ENCODE results near the gene GPRC5A. TPM values are rescaled to one million over a fixed set of nuclear protein-coding genes. Genes with fewer than 3 reads are reported as not detected.

GPRC5A gene
- total and polyA plus RNA-seq, 2 donors (not counting 1 experiment from before 2014, with no cell fraction given), result not detected

GRCh38 chr12:12924169-12924568 lies 32.8 kb downstream of the GPRC5A start:
- Mint-ChIP-seq H3K27me3 (peaks cover 17% of the 10 kb centered on the region), H3K27ac (no peak overlapping the region), H3K4me1 (no peaks in the 10 kb centered on the region), H3K9me3 (ENCODE audit: insufficient read depth) (no peaks in the 10 kb centered on the region), H3K4me3 (no peak overlapping the region)
- DNase-seq (no peak), ATAC-seq (ENCODE audit: low read depth) (no peak)
- H3K9ac ChIP-seq (ENCODE audit: low read length), result no peak overlapping the region
- H3K27ac ChIP-seq (ENCODE audit: low read length in 2 of 2), result no peak overlapping the region
- WGBS (ENCODE audit: insufficient coverage), result no CpG with 5 or more reads among the region's 4 CpGs
- no peaks in the 10 kb centered on the region for H3K36me3 ChIP-seq (replicated peaks in 1 of 2; ENCODE audit: control extremely low read depth in 1 of 2, control insufficient read depth in 1 of 2, extremely low read depth in 1 of 2, insufficient read depth in 2 of 2, low read length in 1 of 2)
- CTCF ChIA-PET, result no interaction called here
- H4K20me1 ChIP-seq (ENCODE audit: control insufficient read depth, insufficient read depth, low read length, poor library complexity, severe bottlenecking), result no peaks in the 10 kb centered on the region
- H3K79me2 ChIP-seq (ENCODE audit: control insufficient read depth, insufficient read depth, low read length), result no peaks in the 10 kb centered on the region
- H3K27me3 ChIP-seq (replicated peaks in 1 of 4; ENCODE audit: control extremely low read depth in 1 of 4, control insufficient read depth in 3 of 4, insufficient read depth in 4 of 4, low read length in 3 of 4), result no peaks in the 10 kb centered on the region
- intact Hi-C loops (cut with micrococcal nuclease), result no loop called here
- POLR2A ChIA-PET, result no interaction called here
- H3K4me2 ChIP-seq (replicated peaks; ENCODE audit: low read depth, low read length, poor library complexity, severe bottlenecking), result no peak overlapping the region
- TF ChIP-seq CTCF (IDR thresholded peaks at IDR 0.05) (no peak), EZH2 (IDR thresholded peaks at IDR 0.05; ENCODE audit: borderline replicate concordance, insufficient read depth, low read depth, low read length, poor library complexity, severe bottlenecking) (no peak)
- H3K4me3 ChIP-seq (ENCODE audit: control extremely low read depth in 1 of 5, extremely low read depth in 1 of 5, insufficient read depth in 1 of 5, low read depth in 2 of 5, low read length in 4 of 5), result no peak overlapping the region
- no peaks in the 10 kb centered on the region for H3K4me1 ChIP-seq (ENCODE audit: control insufficient read depth in 2 of 2, insufficient read depth in 2 of 2, low read length in 2 of 2)
- H3K9me3 ChIP-seq (ENCODE audit: control extremely low read depth in 1 of 3, control insufficient read depth in 2 of 3, insufficient read depth in 1 of 3, low read length in 2 of 3), result peaks cover 0 to 4% (median 0%) of the 10 kb centered on the region in 3 donors
- H2AFZ ChIP-seq (ENCODE audit: insufficient read depth, low read depth, low read length, poor library complexity, severe bottlenecking), result no peak overlapping the region

- POLR2A ChIA-PET, result no interaction called here
- WGBS (ENCODE audit: insufficient coverage), result no CpG with 5 or more reads among the region's 1 CpG
- CTCF ChIA-PET, result interaction anchor here (1.2 kb wide), 1 partner anchor 9 kb away, joined by 3 read pairs; no protein-coding TSS in a partner anchor
Observed at GRCh38 chr12:12925388-12925787, 34.0 kb downstream of the GPRC5A start.

More at GRCh38 chr12:12925388-12925787, 34.0 kb downstream of the GPRC5A start:
- H4K20me1 ChIP-seq (ENCODE audit: control insufficient read depth, insufficient read depth, low read length, poor library complexity, severe bottlenecking), result no peaks in the 10 kb centered on the region
- Mint-ChIP-seq H3K27me3 (peaks cover 12% of the 10 kb centered on the region), H3K4me1 (no peaks in the 10 kb centered on the region), H3K4me3 (no peak overlapping the region), H3K27ac (no peak overlapping the region), H3K9me3 (ENCODE audit: insufficient read depth) (no peaks in the 10 kb centered on the region)
- no peak overlapping the region for H3K9ac ChIP-seq (ENCODE audit: low read length)
- intact Hi-C loops (cut with micrococcal nuclease), result no loop called here
- TF ChIP-seq CTCF (IDR thresholded peaks at IDR 0.05) (no peak), EZH2 (IDR thresholded peaks at IDR 0.05; ENCODE audit: borderline replicate concordance, insufficient read depth, low read depth, low read length, poor library complexity, severe bottlenecking) (no peak)
- no peak overlapping the region for H2AFZ ChIP-seq (ENCODE audit: insufficient read depth, low read depth, low read length, poor library complexity, severe bottlenecking)
- H3K4me2 ChIP-seq (replicated peaks; ENCODE audit: low read depth, low read length, poor library complexity, severe bottlenecking), result no peak overlapping the region
- H3K36me3 ChIP-seq (replicated peaks in 1 of 2; ENCODE audit: control extremely low read depth in 1 of 2, control insufficient read depth in 1 of 2, extremely low read depth in 1 of 2, insufficient read depth in 2 of 2, low read length in 1 of 2), result no peaks in the 10 kb centered on the region
- DNase-seq (no peak), ATAC-seq (ENCODE audit: low read depth) (no peak)
- no peaks in the 10 kb centered on the region for H3K27me3 ChIP-seq (replicated peaks in 1 of 4; ENCODE audit: control extremely low read depth in 1 of 4, control insufficient read depth in 3 of 4, insufficient read depth in 4 of 4, low read length in 3 of 4)
- no peak overlapping the region for H3K4me3 ChIP-seq (ENCODE audit: control extremely low read depth in 1 of 5, extremely low read depth in 1 of 5, insufficient read depth in 1 of 5, low read depth in 2 of 5, low read length in 4 of 5)
- no peaks in the 10 kb centered on the region for H3K4me1 ChIP-seq (ENCODE audit: control insufficient read depth in 2 of 2, insufficient read depth in 2 of 2, low read length in 2 of 2)
- no peaks in the 10 kb centered on the region for H3K79me2 ChIP-seq (ENCODE audit: control insufficient read depth, insufficient read depth, low read length)
- peaks cover 0 to 4% (median 0%) of the 10 kb centered on the region in 3 donors for H3K9me3 ChIP-seq (ENCODE audit: control extremely low read depth in 1 of 3, control insufficient read depth in 2 of 3, insufficient read depth in 1 of 3, low read length in 2 of 3)
- H3K27ac ChIP-seq (ENCODE audit: low read length in 2 of 2), result no peak overlapping the region
